ENCODE data around the gene DAB2IP.

- no peak for TF ChIP-seq CTCF (tag by site-specific recombination; IDR thresholded peaks at IDR 0.05)
- TF ChIP-seq REPIN1 (tag by site-specific recombination; IDR thresholded peaks at IDR 0.05; ENCODE audit: low read depth): no peak
These were observed 164.4 kb downstream of the DAB2IP start for GRCh38 chr9:121815546-121816448.
